Mononuclear cell (primary cell): ENCODE results near the gene SPIB. TPM values are rescaled to one million over a fixed set of nuclear protein-coding genes. Genes with fewer than 3 reads are reported as not detected.
"Not testable (repeated sequence)": the region's sequence is repeated elsewhere in the genome, so short reads cannot be mapped to it uniquely, and the experiment has no call there.

Source experiments
- H3K27me3 ChIP-seq: 2 replicates; pipeline ENCODE4 v1.6.0; 2011; ENCODE audit warnings: low read length, control low read depth; ENCODE audit not compliant: insufficient read depth
- H3K4me1 ChIP-seq: 2 replicates; pipeline ENCODE4 v1.5.1; 2011; ENCODE audit warnings: mild to moderate bottlenecking, low read length, control low read depth; ENCODE audit not compliant: insufficient read depth
- H3K4me3 ChIP-seq: 2 replicates; pipeline ENCODE4 v1.5.1; 2011; ENCODE audit warnings: mild to moderate bottlenecking, low read length, moderate library complexity
- H3K9me3 ChIP-seq: 2 replicates; pipeline ENCODE4 v1.5.1; 2011; ENCODE audit warnings: low read depth, mild to moderate bottlenecking, control low read depth, low read length
- total RNA-seq: library from RNA; depleted of rRNA; stranded (reverse); fragments of >200 nt; gene quantifications from one replicate; pipeline ENCODE4 v1.2.3, GENCODE V29; 2012

The SPIB gene
- total RNA-seq, 1 donor = 5.6 TPM

- Histone ChIP-seq H3K27me3 (peaks cover 2% of the 10 kb centered on the region), H3K9me3 (no peaks in the 10 kb centered on the region), H3K4me1 (peaks cover 20% of the 10 kb centered on the region), H3K4me3 (no peak overlapping the region)
Observed at GRCh38 chr19:50435221-50435620, 16.5 kb downstream of the SPIB start.

GRCh38 chr19:50435627-50436026 is 16.9 kb downstream of the SPIB start:
- Histone ChIP-seq H3K27me3 (peaks cover 2% of the 10 kb centered on the region), H3K4me1 (peaks cover 18% of the 10 kb centered on the region), H3K9me3 (no peaks in the 10 kb centered on the region), H3K4me3 (no peak overlapping the region)

GRCh38 chr19:50437862-50438449 is 19.2 kb downstream of the SPIB start:
- Histone ChIP-seq H3K4me1 (peaks cover under 1% of the 10 kb centered on the region), H3K9me3 (no peaks in the 10 kb centered on the region), H3K4me3 (no peak overlapping the region), H3K27me3 (no peaks in the 10 kb centered on the region)

GRCh38 chr19:50439130-50439529 is 20.4 kb downstream of the SPIB start:
- H3K27me3 ChIP-seq, H3K4me3 ChIP-seq, H3K4me1 ChIP-seq, H3K9me3 ChIP-seq: not testable (repeated sequence)

- no peaks in the 10 kb centered on the region for H3K9me3 ChIP-seq
- no peaks in the 10 kb centered on the region for H3K4me1 ChIP-seq
- H3K27me3 ChIP-seq = no peaks in the 10 kb centered on the region
- no peak overlapping the region for H3K4me3 ChIP-seq
Observed at GRCh38 chr19:50444059-50444458, 25.3 kb downstream of the SPIB start.

GRCh38 chr19:50447053-50447452 is 28.3 kb downstream of the SPIB start:
- Histone ChIP-seq H3K27me3 (no peaks in the 10 kb centered on the region), H3K9me3 (no peaks in the 10 kb centered on the region), H3K4me3 (no peak overlapping the region), H3K4me1 (no peaks in the 10 kb centered on the region)

GRCh38 chr19:50447750-50448149 is 29.0 kb downstream of the SPIB start:
- no peaks in the 10 kb centered on the region for H3K4me1 ChIP-seq
- H3K4me3 ChIP-seq = no peak overlapping the region

GRCh38 chr19:50449236-50449899 is 30.6 kb downstream of the SPIB start:
- Histone ChIP-seq H3K4me3 (no peak overlapping the region), H3K4me1 (no peaks in the 10 kb centered on the region), H3K9me3 (no peaks in the 10 kb centered on the region), H3K27me3 (no peaks in the 10 kb centered on the region)

More at GRCh38 chr19:50447750-50448149, 29.0 kb downstream of the SPIB start:
- H3K27me3 ChIP-seq = no peaks in the 10 kb centered on the region
- no peaks in the 10 kb centered on the region for H3K9me3 ChIP-seq

- H3K27me3 ChIP-seq = no peaks in the 10 kb centered on the region
- no peak overlapping the region for H3K4me3 ChIP-seq
- no peaks in the 10 kb centered on the region for H3K9me3 ChIP-seq
- H3K4me1 ChIP-seq = no peaks in the 10 kb centered on the region
Observed at GRCh38 chr19:50450369-50451222, 31.9 kb downstream of the SPIB start.

GRCh38 chr19:50451223-50451534 is 32.4 kb downstream of the SPIB start:
- Histone ChIP-seq H3K4me3 (no peak overlapping the region), H3K4me1 (no peaks in the 10 kb centered on the region), H3K27me3 (no peaks in the 10 kb centered on the region), H3K9me3 (no peaks in the 10 kb centered on the region)

GRCh38 chr19:50453243-50453642 is 34.5 kb downstream of the SPIB start:
- no peak overlapping the region for H3K4me3 ChIP-seq
- no peaks in the 10 kb centered on the region for H3K27me3 ChIP-seq

GRCh38 chr19:50455992-50456391 is 37.3 kb downstream of the SPIB start:
- peaks cover 6% of the 10 kb centered on the region for H3K4me1 ChIP-seq
- no peaks in the 10 kb centered on the region for H3K27me3 ChIP-seq
- H3K4me3 ChIP-seq = no peak overlapping the region
- no peaks in the 10 kb centered on the region for H3K9me3 ChIP-seq

More at GRCh38 chr19:50453243-50453642, 34.5 kb downstream of the SPIB start:
- Histone ChIP-seq H3K9me3 (no peaks in the 10 kb centered on the region), H3K4me1 (no peaks in the 10 kb centered on the region)

- Histone ChIP-seq H3K4me1 (peaks cover 7% of the 10 kb centered on the region), H3K27me3 (no peaks in the 10 kb centered on the region), H3K4me3 (no peak overlapping the region), H3K9me3 (no peaks in the 10 kb centered on the region)
Observed at GRCh38 chr19:50457300-50457699, 38.6 kb downstream of the SPIB start.

GRCh38 chr19:50458396-50459066 is 39.8 kb downstream of the SPIB start:
- no peaks in the 10 kb centered on the region for H3K27me3 ChIP-seq
- H3K4me3 ChIP-seq = no peak overlapping the region
- peaks cover 7% of the 10 kb centered on the region for H3K4me1 ChIP-seq
- no peaks in the 10 kb centered on the region for H3K9me3 ChIP-seq

- Histone ChIP-seq H3K27me3 (no peaks in the 10 kb centered on the region), H3K4me1 (peaks cover 7% of the 10 kb centered on the region), H3K4me3 (no peak overlapping the region), H3K9me3 (no peaks in the 10 kb centered on the region)
Observed at GRCh38 chr19:50459067-50459456, 40.3 kb downstream of the SPIB start.
